Measurements from ENCODE around the gene FNBP1L.
"Not testable (repeated sequence)": the region's sequence is repeated elsewhere in the genome, so short reads cannot be mapped to it uniquely, and the experiment has no call there.

The FNBP1L gene

DNA sequence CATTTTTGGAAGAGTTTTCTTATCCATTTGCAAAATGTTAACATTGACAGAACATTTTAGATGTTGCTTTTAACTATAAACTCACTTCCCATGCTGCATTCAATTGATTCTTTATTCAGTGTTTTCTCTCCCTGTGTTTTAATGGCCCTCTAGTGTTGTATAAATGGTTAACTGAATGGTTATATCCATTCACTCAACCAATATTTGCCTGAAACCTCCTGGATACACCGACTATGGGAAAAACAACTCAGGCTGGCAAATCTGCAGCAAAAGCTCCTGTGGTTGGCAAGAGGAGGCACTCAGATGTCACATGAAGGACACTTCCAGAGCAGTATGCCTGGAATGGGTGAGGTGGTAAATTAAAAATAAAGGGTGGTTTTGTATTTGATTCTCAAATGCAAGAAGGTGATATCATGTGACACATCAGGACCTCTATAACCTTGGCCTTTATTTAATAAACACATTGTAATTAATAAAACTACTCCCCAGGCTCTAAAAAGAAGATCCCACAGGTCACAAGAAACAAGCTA lies 126.1 kb downstream of the FNBP1L start:
- DNase-seq (ENCODE audit: low read depth in 2 of 2), result no peak

DNA sequence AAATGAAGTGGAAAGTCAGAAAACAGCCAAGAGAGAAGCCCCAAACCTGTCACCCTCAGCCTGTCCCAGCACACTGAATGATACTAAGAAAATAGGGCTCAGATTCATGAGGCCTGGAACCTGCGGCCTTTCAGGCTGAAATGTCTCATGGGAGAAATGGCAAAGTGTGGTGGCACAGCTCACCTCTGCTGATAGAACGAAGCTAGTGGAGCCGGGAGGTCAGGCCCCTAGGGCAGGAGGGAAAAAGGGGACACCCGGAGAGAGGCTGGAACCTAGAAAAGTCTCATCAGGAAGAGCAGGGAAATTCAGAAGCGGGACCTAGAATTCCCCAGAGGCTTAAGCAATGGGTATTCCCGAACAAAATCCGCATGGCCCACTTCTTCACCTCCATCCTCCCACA lies 126.6 kb downstream of the FNBP1L start:
- no peak for DNase-seq (ENCODE audit: low read depth in 2 of 2)

DNA sequence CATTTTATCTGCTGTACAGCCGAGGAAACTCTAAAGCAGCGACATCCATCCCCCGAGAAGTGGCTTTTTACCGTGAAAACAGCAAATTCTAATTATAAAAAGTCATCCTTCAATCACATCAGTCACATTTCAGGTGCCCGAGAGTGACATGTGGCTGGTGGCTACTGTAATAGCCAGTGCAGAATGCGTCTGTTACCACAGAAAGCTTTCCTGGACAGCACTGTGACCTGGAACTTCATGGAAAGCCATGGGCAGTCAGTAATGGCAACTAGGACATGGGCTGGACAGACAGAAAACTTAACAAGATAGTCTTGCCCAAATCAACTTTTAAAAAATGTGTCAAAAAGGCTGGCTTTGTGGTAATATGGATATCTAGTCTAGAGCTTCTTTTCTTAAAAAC lies 127.1 kb downstream of the FNBP1L start:
- DNase-seq (ENCODE audit: low read depth in 2 of 2), result no peak

DNA sequence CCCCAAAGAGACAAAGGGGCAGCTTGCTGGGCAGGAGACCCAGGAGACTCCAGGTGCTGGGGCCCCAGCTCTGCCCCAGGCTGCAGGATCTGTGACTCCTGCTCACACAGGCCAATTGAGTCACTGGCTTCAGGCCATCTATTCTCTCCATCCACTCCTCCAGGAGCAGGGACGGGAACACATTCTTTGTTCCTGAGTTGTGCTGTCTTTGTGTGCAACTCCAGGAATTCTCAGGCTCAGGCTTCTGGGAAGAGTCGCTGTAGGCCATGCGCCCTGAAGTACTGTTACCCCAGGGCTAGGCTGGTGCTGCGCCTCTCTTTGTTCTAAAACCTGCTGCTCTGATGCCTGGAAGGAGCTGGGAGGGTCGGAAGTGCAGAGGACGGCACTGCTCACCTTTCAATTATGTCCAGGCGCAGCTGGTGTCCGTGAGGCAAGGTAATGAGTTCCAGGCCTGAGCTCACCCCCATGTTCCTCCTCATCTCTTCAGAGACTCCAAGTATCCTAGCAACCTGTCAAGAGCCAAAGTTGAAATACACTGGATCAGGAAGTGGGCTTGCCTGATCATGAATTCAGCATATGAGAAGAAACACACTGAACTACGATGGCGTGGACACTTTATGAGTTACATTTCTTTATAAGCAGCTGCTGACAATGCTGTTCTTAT lies 127.8 kb downstream of the FNBP1L start:
- no peak for DNase-seq (ENCODE audit: low read depth in 2 of 2)

DNA sequence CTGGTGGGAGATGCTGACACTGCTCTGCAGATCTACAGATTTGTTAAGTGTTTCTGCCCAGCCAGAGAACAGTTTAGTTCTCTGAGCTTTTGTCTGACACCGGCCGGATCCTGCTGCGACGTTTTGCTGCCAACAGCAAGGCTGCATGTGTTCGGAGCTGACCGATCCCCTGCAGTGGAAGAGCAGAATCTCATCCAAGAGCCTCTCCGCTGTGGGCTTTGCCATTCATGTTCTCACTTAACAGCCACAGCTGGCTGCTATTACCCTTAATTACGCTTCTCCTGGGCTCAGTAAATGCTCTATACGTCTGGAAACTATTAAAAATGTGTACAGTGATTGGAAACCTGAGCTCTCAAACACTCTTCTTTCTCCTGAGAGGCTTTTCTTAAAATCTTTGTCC lies 128.4 kb downstream of the FNBP1L start:
- no peak for DNase-seq (ENCODE audit: low read depth in 2 of 2)

DNA sequence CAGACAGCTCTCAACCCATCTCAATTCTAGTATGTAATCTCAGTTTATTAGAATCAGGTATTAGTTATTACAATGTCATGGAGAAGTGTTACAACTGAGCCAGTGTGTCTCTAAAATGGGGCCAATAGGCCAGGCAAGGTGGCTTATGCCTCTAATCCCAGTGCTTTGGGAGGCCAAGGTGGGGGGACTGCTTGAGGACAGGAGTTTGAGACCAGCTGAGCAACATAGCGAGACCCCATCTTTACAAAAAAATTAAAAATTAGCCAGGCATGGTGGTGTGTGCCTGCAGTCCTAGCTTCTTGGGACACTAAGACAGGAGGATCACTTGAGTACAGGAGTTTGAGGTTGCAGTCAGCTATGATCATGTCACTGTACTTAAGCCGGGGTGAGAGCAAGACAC lies 128.8 kb downstream of the FNBP1L start:
- DNase-seq (ENCODE audit: low read depth in 2 of 2), result no peak

DNA sequence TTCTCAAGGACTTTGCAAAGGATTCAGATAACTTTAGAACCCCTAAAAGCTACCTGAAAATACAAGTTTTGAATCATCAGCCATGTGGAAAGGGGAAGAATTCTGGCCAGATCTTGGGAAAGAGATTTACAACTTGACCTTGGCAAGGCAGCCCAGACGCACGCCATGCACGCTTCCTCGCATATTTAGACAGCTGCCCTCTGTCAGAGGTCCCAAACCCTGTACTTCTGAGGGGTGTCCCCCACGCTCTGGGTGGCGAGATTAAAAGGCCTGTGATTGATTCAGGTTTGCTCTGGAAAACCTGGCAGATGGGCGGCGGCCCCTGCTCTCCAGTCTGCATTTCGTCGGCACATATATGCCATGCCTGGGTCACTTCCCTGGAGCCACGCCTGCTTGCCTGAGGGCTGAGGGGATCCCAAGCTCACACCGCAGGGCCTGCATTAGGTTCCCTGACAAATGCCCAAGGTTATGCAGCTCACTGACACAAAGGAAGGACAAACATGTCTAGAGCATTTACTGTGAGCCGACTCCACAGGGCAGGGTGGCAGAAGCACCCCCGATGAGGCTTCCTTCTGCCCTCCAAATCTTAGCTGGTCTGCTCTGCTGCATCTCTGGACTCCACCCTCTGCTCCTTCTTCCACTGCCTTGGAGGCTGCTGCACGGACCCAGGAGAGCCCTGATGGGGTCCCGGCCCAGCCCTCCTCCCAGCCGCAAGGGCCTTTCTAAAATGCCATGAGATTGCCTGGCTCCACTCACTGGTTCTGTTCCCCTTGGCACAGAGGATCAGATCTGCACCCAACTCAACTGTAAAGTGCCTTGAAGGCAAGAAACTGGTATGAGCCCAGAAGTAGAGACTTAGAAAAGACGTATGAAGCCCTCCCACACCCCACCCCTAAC lies 129.9 kb downstream of the FNBP1L start:
- no peak for DNase-seq (ENCODE audit: low read depth in 2 of 2)

DNA sequence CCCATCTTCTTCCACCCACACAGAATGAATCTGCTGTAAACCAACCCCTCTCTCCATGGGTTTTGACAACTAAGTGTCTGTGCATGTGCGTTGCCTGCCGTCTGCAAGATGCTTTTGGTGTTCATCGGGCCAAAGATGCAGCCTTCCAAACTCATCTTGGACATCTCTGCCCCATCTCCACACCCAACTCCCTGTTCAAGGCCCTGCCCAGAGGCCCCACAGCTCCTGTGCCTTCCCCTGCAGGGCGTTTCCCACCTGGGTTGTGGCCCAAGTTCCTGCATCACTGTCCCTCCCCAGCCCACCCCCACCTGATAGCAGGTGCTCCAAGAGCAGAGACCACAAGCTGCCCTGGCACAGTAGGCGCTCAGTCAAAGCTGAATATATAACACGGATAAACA lies 130.5 kb downstream of the FNBP1L start:
- DNase-seq (ENCODE audit: low read depth in 2 of 2), result no peak

DNA sequence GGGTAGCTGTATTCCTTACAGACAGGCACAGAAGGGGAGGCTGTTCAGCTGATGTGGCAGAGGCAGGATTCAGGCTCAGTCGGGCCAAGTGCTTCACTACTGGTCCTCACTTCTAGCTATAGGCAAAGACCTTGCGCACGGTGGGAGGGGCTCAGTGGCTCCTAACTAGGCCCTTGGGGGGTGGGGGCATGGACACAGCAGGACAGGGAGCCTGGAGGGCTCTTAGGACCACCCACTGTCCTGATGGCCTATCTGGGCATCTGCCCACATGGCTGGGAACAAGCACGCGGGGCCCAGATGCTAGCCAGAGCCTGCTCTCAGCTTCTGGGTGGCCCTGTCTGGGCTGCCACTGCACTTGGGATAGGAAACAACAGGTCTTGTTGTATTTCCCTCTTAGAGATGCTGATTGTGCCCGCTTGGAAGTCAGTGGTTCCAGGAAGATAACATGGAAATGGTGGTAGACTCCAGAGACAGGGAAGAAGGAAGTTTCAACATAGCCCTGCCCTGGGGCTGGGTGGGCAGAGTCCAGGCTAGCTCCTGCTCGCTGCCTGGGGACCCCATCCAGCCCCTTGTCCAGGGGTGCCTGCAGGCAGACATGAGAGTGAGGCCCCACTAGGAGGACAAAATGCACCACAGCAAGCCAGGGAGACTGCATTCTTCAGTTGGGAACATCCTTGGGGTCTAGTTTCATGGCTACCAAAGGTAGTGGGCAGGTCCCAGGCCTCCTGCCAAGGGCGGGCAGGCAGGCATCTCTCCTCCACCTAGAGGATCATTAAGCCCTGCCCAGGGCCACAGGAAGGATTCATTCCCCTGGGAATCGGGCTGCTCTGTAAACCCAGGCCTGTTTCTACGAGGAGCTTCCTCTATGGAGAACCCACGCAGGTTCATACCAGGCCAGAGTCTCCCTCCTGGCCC lies 131.2 kb downstream of the FNBP1L start:
- no peak for DNase-seq (ENCODE audit: low read depth in 2 of 2)

DNA sequence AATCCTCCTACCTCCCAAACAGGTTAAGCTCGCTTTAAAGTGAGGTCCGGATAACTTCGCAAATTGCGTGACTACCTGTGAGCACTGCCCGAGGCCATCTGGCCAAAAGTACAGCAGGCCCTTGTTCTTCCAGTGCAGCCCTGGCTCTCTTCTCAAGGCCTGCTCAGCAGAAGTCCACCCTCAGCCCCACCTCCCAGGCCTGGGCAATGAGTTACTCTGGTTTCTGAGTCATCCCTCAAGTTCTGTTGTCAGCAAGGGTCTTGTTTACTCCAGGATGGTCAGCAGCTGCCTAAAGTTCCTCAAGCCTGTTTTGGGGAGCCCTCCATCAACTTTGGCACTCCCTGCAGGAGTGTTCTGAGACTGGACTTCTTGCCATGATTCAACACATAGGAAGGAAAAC lies 132.0 kb downstream of the FNBP1L start:
- DNase-seq (ENCODE audit: low read depth in 2 of 2), result no peak

DNA sequence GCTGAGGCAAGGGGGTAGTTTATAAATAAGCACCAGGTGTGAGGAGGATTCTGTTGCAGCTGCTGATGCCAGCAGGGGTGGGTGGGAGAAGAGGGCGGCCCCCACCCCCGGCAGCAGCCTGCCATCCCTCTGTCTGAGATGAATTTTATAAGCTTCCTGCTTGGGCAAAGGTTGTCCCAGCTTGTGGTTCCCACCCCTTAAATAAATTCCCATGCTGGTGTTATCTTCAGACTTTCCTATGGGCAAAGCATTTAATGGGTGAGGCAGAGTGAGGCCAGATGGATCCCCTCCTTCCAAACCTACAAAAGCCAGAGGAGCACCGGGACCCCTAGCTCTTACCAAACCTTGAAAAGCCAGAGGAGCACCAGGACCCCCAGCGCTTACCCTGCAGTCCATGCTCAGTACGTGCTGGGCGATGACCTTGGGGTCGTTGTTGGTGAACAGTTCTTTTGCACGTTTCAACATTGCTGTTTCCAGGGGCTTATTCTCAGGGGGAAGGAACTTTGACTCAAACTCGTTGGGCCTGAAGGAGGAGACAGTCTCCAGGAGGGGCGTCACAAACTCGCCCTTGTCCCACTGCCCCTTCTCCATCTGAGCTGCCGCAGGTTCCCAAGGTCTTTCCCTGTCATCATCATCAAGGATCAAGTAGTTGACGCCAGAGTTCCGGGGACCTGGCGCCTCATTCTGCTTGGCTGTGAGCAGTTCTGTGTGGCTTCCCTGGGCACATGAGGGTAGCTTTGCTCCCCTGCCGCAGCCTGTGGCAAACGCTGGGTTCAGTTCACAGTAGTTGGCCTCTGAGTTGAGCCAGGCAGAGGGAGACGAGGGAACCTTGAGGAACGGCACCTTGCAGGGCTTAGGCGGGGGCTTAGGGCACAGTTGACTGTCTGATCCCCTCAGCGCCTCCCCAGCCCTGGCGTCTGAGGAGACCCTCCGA lies 134.3 kb downstream of the FNBP1L start:
- no peak for DNase-seq (ENCODE audit: low read depth in 2 of 2)

DNA sequence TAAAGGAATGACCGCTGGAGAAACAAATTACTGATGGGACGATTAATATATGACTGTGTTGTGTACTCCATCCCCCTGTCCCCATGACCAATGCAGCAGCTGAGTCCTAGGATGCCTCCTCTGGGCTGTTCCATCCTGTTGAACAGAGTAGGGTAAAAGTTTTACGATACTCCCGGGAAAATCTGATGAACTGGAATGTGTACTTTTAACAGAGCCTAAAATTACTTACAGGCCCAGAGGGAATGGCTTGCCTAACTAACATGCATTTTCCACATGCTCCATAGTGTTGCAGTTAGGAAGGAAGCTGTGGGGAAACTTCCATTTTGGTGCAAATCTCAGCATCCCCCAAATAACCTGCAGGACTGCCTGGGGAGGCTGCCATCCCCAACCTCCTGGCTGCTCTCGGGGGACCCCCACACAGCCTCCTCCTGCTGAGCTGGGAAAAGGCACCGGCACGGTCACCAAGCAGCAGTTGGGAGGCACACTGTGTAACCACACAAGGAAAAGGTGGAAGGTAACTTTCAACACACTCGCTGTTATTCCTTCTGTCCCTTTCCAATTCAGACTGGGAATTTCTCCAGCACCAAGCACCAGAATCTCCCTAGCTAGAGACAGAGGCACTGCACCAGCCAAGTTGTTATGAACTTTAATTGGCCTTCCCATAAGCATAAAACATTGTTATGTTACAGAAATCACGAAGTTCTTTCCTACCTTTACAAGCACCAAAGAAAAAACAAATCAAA lies 136.5 kb downstream of the FNBP1L start:
- no peak for DNase-seq (ENCODE audit: low read depth in 2 of 2)

DNA sequence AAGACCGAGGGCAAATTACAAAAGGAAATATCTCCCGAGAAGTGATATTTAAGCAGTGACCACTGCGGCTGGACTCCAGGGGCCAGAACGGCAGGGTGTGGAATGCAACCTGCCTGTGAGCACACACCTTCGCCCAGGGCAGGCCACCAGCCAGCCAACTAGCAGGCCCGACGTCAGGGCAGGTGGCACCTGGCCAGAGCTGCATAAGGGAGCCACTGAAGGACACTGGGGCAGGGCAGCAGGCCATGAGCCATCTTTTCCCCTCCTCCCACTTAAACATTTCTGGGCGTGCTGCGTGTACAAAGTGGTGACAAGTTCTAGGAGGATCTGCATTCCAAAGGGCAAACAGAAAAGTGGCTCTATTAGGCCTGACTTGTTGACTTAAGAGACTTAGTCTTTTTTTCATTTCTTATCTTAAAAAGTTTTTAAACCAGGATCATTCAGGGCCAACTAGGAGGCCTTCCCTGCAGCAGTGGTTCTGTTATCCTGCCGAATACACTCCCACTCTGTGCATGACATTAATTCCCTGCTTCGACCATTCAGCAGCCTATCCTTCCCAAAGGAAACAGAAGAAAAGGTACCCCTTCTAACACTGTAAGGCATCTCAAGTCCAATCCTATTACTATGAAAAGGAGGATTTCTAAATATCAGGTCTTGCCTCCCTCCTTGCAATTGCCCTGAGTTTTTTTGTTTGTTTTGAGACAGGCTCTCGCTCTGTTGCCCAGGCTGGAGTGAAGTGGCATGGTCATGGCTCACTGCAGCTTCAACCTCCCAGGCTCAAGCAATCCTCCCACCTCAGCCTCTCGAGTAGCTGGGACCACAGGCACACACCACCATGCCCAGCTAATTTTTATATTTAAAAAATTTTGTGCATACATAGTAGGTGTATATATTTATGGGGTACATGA lies 137.4 kb downstream of the FNBP1L start:
- no peak for DNase-seq (ENCODE audit: low read depth in 2 of 2)

DNA sequence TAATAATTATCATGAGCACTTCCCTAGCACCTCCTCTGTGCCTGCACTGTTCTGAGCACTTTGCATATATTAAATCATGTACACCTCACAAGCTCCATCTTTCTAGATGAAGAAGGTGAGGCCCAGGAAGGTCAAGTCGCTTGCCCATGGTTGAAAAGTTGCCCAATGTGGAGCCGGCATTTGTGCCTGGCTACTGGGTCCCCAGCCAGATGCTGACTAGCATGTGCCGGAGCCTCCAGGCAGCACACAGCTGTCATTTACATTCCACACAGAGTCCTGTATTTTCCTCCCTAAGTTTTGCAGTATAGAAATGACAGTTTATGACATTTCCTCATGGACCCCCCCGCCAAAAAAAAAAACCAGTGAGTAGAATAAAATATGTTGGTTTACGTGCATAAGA lies 139.4 kb downstream of the FNBP1L start:
- no peak for DNase-seq (ENCODE audit: low read depth in 2 of 2)

DNA sequence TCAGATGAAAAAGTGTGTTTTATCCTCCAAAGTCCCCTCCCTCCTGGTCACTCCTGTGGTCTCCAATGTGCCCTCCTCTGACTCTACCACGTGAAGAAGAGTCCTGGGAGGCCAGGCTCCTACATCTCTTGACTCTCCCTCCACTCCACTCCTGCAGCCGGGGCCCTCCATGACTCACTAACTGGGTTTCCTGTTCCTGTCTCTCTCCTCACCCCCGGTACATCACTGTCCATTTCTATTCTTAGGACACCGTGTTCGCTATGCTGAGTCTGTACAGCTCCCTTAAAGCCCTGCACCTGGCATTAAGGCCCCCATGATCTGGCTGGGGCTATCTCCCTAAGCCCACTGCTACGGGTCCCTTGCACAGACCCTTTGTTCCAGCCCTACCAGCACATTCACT lies 140.3 kb downstream of the FNBP1L start:
- DNase-seq (ENCODE audit: low read depth in 2 of 2), result no peak

DNA sequence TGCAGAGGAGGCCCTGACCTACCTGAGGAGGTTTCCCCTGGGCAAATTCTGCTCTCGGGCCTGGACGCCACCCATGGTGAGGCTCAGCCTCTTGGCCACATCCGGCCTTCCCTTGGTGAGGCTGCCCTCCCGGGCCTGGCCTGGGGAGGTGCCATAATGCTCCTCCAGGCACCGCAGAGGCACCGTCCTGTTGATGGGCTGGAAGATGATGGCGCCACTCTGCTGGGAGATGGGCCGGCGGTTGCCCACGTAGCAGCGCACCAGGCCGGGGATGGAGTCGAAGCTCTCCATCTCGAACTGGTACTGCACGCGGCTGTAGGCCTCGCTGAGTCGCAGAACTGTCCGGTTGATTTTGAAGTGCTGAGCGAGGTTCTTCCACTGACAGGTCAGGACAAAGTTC lies 141.0 kb downstream of the FNBP1L start:
- DNase-seq (ENCODE audit: low read depth in 2 of 2), result no peak

DNA sequence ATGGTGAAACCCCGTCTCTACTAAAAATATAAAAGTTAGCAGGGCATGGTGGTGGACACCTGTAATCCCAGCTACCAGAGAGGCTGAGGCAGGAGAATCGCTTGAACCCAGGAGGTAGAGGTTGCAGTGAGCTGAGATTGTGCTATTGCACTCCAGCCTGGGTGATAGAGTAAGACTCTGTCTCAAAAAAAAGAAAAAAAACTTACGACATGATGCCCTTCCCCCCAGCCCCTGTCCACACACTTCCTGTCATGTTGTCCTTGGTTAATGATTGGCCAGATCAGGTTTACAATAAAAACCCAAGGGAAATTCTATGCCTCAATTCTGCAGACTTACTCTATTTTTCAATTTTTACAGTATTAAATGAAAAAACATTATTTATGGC lies 143.4 kb downstream of the FNBP1L start:
- not testable (repeated sequence) for DNase-seq (ENCODE audit: low read depth in 2 of 2)

DNA sequence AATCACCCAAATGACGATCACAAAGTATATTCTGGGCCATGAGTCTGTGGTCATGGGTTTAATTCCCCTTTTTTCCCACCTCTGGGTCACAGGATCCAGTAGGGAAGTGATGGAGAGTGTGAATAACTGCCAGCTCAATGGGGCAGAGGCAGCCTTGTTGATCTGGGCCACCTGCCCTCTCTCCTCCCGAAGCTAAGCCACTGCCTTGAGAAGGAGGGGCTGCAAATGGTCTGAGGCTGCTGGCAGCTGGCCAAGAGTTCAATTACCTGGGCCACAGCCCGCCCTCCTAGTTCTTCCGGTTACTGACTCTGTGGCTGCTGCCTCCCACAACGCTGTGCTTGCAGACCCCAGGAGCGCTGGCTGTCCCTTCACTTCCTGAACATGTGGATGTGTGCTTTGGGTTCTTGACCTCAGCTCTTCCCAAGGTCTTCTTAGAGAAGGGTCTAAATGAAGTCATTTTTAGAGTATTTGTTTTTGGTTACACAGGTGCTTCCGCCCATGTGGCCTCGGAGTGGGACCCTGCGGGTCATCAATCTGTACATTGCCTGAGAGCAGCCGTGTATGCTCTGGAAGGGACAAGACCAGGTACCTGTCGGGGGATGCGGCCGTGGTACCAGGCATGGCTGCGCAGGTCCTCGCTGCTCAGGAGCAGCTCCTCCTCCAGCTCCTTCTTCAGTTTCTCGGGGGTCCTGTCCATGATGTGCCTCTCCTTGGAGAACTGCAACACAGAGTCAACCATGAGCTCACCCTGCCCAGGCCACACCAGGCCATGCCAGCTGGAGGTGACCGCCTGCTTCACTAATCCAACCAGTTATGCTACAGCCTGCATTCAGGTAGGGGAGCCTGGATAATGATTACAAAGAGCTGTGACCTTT lies 144.0 kb downstream of the FNBP1L start:
- DNase-seq (ENCODE audit: low read depth in 2 of 2), result no peak

All from activated CD8-positive, alpha-beta memory T cell treated with anti-CD3 and anti-CD28 coated beads for 4 hours (primary cell).